HCEC 1CT (cell line): ENCODE measurements around the gene TUBGCP6.

ENCODE experiments used
- DNase-seq: peaks from one replicate; pipeline ENCODE4 v3.0.0-alpha.2; 2017

Gene TUBGCP6

GRCh38 chr22:50224071-50224470, 20.8 kb downstream of the TUBGCP6 start:
- DNase-seq, result no peak

GRCh38 chr22:50222508-50222907, 22.3 kb downstream of the TUBGCP6 start:
- no peak for DNase-seq

- no peak for DNase-seq
Measured at GRCh38 chr22:50221410-50222300, 23.2 kb downstream of the TUBGCP6 start.

GRCh38 chr22:50220603-50221409, 24.0 kb downstream of the TUBGCP6 start:
- no peak for DNase-seq

- no peak for DNase-seq
Measured at GRCh38 chr22:50219800-50220602, 24.8 kb downstream of the TUBGCP6 start.

- DNase-seq, result no peak
Measured at GRCh38 chr22:50218996-50219727, 25.7 kb downstream of the TUBGCP6 start.

DNA sequence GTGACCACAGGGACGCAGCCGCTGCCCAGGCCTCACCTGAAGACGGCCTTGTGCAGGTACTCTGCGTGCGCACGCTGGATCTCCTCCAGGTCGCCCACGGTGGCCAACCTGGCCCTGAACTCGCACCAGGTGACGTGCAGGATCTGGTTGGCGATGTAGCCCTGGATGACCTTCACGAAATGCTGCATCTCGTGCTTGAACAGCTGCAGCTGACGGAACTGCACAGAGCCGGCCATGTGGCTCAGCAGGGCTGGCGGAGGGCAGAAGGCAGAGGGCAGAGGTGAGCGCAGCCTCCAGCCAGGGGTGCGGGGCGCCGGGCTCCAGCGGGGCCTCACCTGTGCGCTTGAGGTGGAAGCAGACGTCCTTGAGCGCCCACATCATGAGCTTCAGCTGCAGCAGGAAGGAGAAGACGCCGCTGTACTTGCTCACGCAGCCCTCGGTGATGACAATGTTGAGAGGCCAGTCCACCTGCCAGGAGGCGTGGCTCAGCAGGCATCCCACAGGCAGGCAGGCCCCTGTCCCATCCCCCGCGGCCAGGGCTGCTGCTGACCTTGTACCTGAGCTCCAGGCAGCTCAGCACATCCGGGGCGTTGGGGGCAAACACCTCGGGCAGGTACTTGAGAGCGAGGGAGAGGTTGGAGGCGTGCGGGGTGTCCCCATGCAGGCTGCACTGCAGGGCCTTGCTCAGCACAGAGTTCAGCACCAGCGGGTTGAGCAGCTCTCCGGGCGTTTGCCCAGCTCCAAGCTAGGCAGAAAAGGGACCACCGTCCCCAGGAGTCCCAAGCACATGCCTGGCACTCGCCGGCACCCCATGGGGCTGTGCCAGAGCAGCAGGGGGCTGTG, 26.4 kb downstream of the TUBGCP6 start:
- no peak for DNase-seq

DNA sequence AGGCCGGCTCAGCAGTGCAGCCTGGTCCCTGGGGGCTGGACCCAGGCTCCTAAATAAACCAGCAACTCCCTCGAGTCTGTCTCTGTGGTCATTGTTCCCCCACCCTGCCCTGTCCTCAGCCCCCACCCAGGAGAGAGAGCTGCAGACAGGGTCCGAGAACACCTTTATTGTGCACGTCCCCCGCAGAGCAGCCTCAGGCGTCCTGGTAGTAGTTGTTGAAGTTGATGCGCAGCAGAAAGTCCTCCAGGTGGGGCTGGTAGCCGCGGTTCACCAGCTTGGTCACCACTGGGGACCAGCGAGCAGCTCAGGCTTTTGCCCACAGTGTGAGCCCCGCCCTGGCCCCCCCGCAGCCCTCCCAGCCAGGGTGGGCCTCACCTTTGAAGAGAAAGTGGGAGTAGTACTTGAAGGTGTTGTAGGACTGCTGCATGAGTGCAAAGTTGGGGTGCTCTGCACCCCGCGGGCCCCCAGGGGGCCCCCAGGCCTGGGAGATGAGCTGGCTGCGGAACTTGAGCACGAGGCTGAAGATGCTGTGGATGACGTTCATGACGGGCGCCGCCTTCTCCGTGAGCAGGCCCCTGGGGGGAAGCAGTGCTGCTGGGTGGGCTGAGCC, 27.2 kb downstream of the TUBGCP6 start:
- DNase-seq, result no peak

- no peak for DNase-seq
Measured at GRCh38 chr22:50216684-50217520, 27.9 kb downstream of the TUBGCP6 start.

DNA sequence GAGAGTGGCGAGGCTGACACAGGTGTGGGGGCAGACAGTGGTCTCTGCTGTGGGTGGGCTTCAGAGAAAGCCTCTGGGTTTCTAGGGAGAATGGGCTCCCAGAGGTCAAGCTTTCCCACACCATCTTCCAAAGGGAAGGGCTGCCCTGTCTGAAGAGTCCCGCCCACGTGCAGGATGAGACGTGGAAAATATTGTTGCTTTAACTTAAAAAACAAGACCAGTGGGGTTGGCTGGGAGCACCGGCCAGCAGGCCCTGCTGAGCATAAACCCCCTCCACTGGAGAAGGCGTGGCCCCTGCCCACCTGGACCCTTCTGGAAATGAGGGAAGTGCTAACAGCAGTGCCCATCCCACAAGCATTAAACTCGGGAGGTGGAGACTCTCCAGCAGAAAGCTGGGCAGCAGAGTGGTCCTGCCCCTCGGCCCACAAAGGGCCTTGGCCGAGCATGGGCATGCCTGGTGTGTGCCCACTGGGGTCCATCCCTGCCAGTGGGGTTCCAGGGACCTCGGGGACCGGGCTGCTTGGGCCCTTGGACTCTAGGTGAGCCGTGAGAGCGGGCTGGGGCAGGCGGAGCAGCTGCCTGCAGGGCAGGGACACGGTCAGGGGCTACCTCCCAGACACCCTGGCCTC, 28.7 kb downstream of the TUBGCP6 start:
- no peak for DNase-seq

DNA sequence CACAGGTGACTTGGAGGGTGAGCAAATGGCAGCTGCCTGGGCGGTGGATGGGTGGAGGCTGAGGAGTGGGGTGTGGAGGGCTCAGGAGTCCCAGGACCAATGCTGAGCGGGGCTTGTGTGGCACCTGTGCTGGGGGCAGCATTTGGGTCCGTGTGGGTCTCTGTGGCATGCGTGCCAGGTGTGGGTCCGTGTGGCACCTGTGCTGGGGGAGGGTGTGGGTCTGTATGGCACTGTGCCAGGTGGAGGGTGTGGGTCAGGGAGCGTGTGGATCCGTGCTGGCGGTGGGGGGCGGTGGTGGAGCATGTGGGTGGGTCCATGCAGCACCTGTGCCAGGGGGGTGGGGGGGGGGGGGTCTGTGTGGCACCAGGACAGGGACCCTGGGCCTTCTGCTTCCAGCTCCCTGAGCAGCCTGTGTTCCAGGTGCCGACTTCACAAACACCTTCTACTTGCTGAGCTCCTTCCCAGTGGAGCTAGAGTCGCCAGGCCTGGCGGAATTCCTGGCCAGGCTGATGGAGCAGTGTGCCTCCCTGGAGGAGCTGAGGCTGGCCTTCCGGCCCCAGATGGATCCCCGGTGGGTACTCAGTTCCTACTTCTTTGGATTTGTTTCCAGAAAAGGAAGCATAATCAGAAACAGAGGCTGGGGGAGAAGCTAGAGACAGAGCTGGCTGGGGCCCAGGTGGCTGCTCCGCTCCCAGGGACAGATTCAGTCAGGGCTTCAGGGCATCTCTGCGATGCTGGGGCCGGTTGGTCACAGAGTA, 29.3 kb downstream of the TUBGCP6 start:
- DNase-seq, result no peak

DNA sequence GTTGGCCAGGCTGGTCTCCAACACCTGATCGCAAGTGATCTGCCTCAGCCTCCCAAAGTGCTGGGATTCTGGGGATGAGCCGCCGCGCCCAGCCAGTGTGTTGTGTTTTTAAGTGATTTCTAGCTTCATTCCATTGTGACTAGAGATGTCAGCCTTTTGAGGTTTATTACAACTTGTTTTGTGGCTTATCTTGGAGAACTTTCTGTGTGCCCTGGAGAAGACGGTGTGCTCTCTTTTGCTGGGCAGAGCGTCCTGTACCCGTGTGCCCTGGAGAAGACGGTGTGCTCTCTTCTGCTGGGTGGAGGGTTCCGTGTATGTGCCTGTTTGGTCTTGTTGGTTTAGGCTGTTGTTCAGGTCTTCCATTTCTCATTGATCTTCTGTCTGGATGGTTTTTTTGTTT, 31.6 kb downstream of the TUBGCP6 start:
- DNase-seq, result no peak

GRCh38 chr22:50211147-50211546, 33.7 kb downstream of the TUBGCP6 start:
- no peak for DNase-seq

GRCh38 chr22:50210378-50211139, 34.3 kb downstream of the TUBGCP6 start:
- DNase-seq, result no peak

GRCh38 chr22:50209893-50210292, 34.9 kb downstream of the TUBGCP6 start:
- DNase-seq, result peak; percentile 36

- no peak for DNase-seq
Measured at GRCh38 chr22:50208939-50209892, 35.6 kb downstream of the TUBGCP6 start.
